Midbrain (tissue), 1 donor: ENCODE measurements around the gene FEZF1.

Experiments
- DNase-seq: peaks from one replicate; lab custom pipeline; 2025; lab: John Stamatoyannopoulos, UW

Gene FEZF1

DNA sequence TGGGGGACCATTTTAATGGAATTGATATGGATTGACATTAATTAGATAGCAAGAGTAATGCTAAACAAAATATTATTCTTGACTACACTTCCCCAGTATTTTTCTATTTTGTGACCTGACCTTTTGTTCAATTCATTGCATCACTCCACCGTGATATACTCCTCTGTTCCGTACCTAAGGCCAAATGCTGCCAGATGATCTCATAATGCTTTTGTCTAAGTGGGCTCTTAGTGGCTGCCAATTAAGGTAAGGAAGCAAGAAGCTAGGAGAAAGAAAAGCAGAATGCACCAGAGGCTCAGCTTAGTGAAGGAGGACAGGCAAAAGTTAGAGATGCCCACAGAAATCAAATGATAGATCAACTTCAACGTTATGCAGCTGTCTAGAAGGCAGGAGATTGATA is 36.4 kb downstream of the FEZF1 start:
- no peak for DNase-seq

DNA sequence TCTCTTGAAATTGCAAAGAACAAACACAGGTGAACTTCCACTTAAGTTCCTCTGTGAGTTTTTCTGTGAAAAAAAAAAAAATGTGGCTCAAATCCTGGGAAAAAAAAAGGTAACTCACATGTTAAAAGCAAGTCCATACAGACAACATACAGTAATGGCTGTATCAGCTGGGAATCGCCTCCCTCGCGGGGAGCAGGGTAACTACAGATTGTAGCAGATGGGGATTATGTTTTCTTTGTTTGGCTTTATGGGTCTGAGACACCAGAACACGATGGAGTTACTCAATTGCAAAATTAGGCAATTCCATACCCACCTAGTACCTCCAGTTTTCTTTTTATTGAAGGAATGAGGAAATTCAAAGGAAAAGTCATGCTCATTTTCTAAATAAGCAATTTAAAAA is 42.3 kb downstream of the FEZF1 start:
- DNase-seq, result no peak

DNA sequence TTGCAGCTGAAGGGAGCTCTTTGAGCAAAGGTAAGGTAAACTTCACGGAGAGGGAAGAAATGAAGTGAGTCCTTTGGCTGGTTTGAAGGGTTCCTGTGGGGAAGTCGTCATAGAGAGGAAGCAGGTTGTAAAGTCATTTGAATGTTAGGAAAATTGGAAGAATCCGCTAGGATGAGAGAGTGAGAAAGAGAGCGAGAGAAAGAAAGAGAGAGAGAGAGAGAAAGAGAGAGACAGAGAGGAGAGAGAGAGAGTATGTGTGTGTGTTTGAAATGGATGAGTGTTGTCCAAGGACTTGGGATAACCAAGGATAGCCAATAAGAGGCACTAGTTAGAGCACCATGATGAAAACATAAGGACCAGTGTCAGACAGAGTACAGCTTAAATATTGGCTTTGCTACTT is 43.1 kb downstream of the FEZF1 start:
- DNase-seq, result no peak

DNA sequence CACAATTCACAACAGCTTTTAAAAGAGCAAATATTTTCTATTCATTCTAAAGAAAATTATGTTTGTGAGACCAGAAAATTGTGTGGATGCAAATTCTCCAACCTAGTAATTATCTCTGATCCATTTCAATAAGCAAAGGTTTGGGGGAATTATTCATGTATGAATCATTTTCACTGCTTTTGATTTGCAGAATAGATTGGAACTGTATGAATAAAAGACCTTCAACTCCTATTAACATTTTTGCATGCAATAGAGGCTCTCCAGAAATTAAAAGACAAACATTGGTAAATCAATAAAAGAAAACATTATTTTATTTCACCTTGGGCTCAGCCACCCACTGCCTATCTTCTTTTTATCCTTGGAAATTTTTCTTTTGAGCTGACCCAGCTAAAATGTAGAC is 43.5 kb downstream of the FEZF1 start:
- no peak for DNase-seq

DNA sequence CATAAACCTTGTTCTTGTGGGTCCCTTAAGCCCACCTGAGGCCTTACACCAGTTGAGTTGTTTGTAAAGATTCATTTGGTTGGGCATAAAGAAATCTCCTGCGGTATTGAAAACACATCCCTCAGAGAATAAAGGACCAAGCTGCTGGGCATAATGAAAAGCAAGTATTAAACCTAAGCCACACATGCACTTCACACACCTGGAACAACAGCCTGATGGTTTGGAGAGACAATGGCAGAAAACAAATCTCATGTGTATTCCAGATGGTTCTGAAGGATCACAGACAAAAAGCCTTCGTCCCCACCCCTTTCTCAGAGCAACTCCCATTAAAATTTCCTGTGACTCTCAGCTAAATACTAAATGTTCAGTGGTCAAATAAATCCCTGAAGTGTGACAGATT is 44.2 kb downstream of the FEZF1 start:
- no peak for DNase-seq

DNA sequence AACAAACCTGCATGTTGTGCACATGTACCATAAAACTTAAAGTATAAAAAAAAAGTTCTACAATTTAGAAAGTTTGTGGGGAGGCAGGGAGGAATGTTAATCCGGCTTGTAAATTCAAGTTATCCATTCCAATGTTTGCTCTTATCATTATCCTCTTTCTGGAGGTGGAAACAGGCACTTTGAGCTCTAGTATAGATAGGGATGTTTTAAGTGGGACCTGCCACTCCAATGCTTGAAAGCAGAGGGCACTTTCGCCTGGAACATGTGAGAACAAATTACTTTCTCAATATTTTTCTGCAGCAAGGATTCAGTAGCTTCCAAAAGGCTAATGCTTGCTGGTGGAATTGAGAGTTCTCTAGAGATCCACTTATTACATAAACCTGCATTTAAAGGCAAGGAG is 45.6 kb downstream of the FEZF1 start:
- no peak for DNase-seq

DNA sequence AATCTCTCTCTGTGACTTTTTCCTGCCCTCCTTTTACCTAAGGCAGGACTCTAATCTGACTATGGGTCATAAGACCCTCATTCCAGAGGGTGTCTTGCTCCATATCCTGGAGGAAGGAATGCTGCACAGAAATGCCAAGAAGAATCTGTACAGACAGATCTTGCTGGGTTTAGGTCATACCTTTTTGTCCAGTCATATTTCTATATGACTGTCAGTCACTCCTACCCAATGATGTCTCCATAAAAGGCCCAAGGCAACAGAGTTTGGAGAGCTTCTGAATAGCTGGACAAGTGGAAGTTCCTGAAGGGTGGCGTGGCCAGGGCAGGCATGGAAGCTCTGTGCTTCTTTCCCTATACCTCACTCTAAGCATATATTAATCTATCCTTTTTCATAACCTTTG is 47.5 kb downstream of the FEZF1 start:
- no peak for DNase-seq

DNA sequence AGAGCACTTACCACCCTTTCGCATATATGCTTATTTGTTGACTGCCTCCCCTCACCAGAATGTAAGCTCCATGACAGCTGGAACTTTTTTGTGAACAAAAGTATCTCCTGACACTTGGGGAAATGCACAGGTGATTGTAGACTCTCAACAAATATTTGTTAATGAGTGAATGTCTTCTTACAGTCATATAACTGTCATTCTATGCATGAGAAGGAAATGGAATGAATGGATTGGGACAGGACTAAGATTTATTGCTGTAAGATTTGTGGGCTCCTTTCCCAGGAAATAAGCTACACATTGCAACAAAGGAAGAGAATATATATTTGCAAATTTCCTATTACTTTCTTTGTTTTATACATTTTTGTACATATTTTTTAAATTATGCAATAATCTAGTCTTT is 48.5 kb downstream of the FEZF1 start:
- DNase-seq, result no peak

DNA sequence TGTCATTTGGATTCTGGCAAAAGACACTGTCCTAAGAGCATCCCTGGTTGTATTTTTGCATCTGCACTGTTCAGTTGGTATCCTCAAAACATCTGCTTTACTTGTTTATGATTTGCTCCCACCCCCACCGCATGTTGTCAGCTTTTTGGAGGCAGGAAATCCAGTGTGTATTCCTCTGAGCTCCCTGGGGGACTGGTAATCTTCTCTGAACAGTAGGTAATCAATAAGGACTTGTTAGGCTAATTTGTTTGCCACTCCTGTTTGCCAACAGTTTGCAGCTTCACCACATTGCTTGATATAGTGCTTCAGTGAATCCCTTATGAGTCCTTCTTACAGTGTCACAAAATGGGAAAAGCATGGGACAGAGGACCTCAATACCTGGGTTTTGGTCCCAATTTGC is 49.1 kb downstream of the FEZF1 start:
- no peak for DNase-seq
